Activated T-helper 1 cell treated with Interleukin-2 at 50 U/mL for 16 hours (primary cell): ENCODE results near the gene ZNF608.

Source experiments
- DNase-seq: peaks from one replicate; pipeline ENCODE4 v3.0.0-alpha.2; 2020; ENCODE audit warnings: low read depth

ZNF608 gene, protein sequence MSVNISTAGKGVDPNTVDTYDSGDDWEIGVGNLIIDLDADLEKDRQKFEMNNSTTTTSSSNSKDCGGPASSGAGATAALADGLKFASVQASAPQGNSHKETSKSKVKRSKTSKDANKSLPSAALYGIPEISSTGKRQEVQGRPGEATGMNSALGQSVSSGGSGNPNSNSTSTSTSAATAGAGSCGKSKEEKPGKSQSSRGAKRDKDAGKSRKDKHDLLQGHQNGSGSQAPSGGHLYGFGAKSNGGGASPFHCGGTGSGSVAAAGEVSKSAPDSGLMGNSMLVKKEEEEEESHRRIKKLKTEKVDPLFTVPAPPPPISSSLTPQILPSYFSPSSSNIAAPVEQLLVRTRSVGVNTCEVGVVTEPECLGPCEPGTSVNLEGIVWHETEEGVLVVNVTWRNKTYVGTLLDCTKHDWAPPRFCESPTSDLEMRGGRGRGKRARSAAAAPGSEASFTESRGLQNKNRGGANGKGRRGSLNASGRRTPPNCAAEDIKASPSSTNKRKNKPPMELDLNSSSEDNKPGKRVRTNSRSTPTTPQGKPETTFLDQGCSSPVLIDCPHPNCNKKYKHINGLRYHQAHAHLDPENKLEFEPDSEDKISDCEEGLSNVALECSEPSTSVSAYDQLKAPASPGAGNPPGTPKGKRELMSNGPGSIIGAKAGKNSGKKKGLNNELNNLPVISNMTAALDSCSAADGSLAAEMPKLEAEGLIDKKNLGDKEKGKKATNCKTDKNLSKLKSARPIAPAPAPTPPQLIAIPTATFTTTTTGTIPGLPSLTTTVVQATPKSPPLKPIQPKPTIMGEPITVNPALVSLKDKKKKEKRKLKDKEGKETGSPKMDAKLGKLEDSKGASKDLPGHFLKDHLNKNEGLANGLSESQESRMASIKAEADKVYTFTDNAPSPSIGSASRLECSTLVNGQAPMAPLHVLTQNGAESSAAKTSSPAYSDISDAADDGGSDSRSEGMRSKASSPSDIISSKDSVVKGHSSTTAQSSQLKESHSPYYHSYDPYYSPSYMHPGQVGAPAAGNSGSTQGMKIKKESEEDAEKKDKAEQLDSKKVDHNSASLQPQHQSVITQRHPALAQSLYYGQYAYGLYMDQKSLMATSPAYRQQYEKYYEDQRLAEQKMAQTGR (N-terminal part only)

DNA sequence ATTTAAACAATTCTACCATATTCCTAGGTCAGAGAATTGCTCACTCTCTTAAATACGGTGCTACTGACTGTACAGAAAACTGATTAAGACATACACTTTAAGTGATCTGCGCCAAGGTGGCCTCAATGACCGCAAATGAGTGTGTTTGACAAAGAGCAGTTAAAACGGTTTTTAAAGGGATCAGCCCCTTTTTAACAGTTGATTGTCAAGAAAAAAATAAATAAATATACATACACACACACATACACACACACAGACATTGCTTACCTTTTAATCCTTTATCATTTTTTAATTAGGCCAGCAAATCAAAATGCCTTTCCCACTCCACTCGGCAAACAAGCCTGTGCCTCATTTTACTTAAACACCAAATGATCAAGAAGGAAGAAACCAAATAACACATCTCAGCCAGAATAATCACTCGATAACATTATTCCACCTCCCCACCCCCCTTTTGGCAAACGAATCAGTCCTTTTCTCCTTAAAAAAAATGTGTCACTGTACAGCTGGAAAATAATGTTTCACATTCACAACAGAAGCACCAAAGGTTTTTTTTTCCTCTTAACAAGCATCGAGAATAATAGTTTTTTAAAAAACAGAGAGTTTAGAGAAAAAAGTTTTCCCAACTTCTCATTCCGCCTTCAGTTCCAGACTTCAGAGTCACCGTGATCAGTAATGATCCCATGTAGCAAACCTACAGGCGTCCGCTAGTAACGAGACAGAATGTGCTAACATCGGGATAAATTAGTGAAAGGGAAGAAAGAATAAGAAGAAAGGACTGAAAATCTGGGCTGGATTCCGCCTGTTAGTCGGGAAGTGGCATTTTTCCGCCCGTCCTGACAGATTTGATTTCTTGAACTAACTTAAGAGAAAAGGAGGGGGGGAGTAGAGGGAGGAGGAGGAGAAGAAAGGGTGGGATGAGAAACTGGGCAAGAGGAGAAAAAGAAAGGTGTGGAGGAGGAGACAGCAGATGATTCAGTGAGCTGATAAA, at the start of gene ZNF608:
TSS of gene ZNF608 (minus strand) at position 712 of the 988 bp plus-strand sequence. CDS start 1,650 bp downstream, outside the sequence.
- no peak for DNase-seq

DNA sequence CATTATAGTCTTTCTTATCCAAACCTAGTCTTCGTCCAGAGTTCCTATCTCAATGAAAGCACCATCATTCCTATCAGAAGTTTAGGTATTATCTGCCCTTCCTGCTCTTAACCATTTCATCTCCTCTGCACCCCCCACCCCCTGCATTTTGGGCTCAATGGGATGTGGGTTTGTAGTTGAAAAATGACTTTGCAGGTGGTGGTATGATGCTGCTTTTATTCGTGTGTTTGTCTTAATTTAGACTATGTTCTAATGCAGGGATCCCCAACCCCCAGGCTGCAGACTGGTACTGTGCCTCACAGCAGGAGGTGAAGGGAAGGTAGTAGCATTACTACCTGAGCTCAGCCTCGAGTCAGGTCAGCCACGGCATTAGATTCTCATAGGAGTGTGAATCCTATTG, 49.4 kb upstream of the ZNF608 start:
- no peak for DNase-seq

DNA sequence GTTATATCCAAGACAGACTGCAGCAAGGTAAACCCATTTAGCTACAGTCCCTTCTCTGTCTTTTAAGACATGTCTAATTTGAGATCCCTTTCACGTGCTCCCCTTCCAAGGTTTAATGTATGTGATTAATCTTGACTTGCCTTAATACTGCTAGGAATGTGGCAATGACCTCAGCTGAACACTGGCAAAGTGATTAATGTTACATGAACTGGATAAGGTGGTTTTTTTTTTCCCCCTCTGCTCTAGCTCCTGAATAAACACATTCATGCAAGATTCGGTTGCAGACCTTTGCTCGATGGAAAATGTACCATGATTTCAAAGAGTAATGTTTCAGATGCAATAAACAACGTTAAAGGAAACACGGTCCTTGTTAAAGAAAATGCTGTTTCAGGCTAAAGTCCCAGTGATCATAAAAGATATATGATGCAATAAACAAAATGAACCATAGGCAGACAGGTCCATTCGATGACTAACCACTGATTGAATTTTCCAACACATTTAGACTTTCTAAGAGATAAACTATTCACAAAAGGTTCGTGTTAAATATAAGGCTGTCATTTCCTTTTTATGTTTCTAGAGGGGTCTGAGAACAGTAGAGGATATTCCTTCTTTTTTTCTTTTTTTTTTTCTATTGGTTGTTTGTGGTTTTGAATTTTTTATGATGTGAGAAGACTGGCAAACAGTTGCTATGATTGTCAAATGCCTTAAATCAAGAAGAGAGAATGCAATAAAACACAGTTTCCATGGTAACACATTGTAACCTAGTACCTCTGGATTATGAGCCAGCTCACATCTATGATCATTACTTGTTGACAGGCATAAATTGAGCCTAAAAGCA, 44.7 kb upstream of the ZNF608 start:
- no peak for DNase-seq

DNA sequence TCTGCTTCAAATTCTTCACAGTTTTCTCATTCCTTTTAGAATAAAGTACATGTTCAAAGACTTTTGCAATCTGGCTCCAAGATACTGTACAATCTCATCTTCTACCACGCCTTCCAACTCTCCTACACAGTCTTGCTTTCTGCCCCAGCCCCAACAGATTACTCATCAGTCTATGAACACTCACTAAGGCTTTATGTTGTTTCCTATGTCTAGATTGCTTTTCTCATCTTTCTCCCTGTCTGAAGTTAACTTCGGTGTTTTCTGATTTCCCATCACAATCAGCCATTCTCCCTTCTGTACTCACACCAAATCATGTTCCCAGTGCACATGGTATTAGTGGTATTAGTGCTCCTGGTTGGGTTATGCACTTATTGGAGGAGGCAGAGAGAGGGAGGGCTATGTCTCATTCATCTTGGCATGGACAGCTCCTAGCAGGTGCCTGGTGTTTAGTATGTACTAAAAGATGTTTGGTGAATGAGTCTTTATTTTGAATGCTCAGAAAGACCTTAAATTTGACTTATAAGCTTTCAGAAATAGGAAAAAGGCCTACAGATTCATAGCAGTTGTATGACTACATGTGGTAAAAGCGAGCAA, 44.0 kb upstream of the ZNF608 start:
- DNase-seq = no peak

DNA sequence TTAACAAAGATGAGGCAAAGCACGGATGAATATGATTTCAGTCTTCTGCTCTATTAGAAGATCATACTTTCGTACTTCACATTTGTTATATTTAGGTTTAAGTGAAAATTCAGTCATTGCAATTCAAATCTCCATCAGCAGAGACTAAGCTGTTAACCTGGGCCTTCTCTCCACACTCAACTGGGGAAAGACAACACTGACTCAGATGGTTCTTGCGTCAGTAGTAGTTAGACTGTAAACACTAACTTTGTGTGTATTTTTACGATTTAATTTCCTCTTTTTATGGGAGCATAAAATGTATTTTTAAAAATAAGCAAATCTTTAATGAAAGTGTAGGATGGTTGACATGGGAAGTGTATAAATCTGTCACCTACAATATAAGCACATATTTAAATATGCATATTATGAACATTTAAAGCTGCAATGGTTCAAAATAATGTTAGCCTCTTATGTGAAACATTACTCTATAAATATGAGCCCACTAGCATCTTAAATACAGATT, 42.7 kb upstream of the ZNF608 start:
- DNase-seq = no peak

DNA sequence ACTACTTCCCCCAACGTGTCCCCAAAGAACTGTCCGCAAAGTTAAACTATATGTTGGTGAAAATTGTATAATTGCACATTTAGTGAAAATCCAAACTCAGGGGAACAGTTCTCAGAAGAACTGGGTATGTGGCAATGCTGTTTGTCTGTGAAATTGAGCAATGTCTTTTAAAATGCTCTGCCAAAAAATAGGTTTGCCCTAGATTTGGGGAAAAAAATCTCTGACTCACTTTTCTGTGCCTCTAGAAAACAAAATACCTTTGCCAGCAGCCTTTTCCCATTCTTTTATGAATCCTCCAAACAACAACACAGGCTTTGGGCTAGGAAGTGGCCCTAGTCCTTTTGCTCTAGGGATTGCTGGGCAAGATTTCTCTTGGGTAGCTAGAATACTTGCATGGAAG, 37.4 kb upstream of the ZNF608 start:
- DNase-seq = no peak

DNA sequence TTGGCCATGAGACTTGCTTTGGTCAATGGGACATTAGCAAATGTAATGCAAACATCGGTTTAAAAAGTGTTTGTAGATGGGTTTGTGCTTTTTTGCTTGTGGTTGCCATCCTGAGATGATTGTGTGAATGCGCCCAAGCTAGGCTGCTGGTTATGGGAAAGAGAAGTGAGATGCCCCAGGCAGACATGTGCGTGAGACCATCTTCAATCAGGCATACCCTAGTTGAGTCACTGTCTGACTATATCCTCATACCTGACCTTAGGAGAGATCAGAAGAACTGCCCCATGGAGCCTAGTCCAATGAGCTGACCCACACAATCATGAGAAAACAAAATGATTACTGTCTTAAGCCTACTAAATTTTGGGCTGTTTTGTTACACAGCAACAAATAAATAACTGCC, 36.8 kb upstream of the ZNF608 start:
- DNase-seq = no peak

DNA sequence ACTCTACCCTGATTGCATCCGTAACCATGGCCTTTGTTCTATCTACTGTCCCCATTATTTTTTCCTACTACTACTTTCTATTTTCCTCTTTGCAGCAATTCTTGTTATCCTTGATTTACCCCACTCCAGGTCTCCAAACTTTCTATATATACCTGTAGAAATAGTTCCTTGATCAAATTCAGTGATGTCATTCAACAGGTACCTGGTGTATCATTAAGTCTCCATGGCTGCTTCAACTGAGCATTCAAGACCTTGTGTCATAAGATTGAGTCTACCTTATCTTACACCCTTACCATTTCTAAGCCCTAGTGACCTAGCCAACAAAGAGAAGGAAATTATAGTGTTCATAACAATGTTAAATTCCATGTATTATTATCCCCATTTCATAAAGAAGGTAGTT, 35.8 kb upstream of the ZNF608 start:
- no peak for DNase-seq

DNA sequence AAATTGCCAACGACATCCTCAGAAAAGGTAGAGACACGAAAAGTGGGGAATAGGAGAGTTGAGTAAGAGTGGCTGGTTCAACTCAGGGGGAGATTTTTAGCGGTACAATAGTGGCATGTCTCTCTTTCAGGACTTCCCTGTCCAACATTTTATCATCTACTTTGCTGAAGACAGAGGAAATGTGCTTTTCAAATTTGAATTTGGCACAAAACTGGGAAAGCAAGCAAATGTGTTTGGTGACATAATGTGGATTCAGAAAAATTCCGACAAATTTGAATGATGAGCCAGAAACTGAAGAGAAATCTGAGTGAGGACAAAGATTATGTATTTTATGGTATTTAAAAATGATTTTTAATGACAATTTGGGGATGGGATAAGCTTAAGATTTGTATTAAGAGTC, 33.6 kb upstream of the ZNF608 start:
- no peak for DNase-seq

DNA sequence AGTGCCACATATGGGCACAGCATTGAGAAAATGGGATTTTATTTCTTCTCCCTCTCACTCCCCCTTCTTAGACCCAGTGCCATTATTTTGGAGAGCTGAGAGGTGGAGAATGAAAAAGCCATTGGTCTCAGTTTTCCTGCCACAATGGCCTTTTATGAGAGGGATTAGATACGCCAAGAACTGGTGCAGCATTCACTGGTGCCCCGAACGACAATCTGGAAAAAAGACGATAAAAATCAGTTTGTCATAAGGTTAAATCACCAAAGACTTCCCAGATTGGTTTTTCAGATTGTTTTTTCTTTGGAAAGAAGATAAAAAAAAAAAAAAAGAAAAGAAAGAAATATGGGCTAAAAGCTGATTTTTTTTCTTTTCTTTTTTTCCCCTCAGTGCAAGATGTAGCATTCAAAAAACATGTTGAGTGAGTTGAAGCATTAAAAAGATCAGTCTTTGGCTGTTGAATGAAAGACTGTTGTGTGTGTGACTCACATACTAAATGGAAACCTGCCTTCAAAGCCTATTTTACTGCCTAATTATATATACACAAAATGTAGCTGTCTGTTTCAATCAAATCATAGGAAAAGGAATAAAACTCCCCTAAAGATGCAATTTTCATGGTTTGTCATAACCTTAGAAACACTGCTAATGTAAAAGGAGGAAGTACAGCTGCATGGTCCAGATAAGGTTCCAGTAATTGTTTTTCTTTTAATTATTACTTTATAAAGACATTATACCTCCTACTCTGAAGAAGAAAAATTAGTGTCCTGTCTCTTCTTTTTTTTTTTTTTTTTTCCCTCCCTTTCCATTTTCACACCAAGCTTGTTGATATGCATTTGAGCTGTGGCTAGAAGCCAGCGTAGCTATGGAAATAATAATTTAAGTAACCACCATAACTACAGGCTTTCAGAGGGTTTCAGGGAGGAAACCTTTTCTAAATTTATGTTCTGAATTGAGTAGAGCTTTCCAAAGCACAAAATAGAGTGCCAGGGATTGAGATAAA, 27.2 kb upstream of the ZNF608 start:
- no peak for DNase-seq

DNA sequence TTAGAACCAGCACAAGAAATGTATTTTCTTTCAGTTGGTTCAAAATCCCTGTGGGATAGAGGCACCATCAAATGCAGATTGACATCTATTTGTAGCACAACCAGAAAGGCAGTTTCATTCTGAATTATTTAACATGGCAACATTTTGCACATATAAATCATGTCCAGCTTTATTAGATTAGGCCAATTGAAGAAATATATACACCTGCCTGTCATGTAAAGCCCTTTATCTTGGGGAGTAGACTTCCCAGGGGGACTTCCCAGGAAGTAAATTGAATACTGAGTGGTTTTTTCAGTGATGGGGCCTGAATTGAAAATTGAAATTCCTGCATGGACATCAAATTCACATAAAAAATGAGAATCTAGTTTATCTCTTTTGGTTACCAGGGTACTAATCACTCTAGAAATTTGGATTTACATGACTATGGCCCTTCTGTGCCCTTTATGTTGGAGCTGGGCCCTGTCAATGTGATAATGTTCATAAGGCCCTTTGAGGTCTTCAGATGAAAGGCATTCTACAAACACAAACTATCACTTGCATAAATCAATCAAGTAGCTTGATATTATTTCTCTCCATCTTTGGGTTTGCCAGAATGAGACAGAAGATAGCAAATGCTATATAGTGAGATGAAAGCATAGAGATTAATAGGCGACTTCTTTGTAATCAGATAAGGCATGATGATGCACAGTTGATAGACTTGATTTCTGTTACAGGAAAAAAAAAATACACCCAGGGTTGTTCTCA, 26.2 kb upstream of the ZNF608 start:
- DNase-seq = no peak

DNA sequence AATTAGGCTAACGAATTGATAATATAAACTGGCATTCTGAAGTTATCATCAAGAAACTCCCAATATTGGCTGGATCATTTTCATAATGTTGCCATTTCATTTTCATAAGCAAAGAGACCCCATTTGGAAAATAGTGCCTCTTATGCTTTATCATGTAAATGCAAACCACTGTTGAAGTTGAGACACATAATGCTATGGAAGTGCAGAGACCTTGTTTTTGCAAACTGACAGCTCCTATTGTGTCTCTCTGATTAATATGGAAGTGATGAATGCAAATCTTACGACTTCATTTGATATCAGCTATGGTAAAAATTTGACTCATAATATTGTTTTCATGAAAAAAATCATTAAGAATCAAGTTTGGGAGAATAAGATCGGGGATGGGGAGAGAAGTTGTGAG, 25.3 kb upstream of the ZNF608 start:
- no peak for DNase-seq

DNA sequence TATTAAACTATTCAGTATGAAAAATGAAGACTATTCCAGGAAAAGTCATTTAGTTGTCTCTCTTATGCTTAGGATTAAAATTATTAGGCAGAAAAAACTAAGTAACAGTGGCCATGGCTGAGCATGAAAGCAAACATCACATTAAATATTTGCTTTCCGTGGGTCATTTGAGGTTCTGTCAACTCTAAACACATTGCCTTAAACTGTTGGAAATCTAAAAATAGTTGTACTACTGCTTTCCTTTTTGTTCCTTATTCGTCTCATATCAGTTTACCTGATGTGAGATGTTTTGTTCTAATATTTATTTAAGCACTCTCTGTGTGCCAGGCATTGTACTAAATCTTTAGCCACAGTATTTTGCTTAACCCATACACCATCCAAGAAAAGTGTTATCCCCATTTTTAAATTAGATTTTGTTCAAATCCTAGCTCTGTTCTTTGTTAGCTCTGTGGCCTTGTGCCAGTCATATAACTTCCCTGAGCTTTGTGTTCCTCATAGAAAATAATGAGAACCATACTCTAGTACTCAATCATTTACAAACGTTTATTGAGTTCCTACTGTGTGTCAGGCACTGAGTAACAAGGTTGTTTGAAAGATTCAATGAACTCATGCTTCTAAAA, 18.7 kb upstream of the ZNF608 start:
- no peak for DNase-seq

DNA sequence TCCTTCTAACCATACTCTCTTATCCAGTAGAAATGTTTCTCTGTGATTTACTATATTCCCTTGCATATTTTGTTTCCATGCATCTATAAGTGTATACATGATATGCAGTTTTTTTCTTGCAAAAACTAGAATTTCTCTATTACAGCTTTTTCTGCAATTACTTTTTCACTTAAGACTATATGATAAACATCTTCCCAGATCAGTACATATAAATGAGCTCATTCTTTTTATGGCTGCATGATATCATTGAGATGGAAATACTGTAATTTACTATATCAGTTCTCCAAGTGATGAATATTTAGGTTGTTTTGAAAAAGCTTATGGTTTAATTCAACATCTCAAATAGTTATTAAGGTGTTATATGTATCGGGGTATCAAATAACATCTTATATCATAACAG, 18.1 kb upstream of the ZNF608 start:
- DNase-seq = no peak

DNA sequence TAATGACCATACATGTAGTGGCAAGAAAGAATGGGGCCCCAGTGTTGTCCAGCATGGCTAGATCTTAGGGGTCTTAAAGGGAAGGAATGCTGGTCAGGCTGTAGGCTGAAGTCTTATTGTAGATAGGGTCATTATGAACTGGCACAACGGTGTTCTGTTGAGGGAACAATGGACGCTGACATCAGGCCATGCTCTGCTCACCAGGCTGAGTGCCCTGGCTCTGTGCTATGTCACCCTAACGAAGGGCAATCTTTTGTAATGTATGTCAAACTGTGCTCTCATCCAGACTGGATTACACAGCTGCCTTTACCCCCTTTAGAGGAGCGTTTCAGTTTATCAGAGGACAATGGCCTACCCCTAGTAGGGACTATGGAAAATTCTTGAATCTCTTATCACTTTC, 14.6 kb upstream of the ZNF608 start:
- no peak for DNase-seq

DNA sequence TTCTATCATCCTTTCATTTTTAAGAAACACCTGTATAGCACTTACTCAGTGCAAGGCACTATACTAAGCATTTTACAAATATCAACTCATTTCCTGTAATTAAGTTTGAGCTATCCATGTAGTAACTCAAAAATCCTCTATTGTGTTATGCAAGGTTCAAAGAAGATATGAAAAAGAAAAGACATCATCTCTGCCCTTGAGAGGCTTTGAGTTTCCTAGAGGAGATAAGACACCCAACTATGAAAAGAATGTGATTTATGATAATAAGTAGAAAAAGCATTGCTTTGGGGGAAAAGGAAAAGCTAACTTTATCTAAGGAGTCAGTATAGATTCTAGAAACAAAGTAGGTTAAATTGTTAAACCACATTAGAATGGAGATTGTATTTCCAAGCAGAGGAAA, 14.2 kb upstream of the ZNF608 start:
- no peak for DNase-seq

DNA sequence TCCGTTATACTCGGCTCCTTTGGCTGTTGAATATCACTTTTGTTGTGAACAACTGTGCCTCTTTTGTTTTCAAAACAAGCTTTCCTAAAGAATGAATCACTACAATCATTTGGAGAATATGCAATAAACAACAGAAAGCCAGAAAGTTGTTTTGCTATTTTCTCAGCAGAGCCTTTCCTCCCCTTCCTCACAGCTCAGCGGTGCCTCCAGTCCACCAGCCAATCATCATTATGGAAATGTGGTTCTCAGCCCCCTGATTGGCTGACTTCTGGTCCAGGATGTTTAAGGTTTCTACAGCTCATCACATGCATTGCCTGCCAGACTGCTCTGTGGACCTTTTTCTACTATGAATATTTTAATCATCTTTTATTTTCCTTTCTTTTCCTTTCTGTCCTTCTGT, 9.1 kb upstream of the ZNF608 start:
- DNase-seq = no peak

DNA sequence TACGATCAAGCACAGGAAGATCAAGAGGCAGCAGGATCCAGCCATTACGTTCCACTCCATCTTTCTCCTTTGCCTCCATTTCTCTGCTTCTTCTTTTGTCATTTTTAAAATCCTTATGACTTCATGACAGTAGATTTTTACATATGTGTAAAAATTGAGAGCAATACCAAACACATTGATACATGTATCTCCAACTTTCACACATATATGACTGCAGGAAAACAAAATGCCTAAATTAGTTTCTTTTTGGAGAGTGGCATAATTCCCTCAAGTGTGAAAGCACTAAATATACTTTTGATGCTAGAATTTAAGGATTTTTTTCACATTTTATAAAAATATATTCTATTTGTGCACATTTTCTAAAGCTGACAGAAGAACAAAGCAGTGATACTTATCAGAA, 8.6 kb upstream of the ZNF608 start:
- DNase-seq = no peak
